Measurements from ENCODE around the gene ACOT7.

GRCh38 chr1:6410248-6410893 lies 16.8 kb upstream of the ACOT7 start:
- TF ChIP-seq SP1 (CRISPR knock-in tag; conservative IDR thresholded peaks at IDR 0.05) (no peak), CTCF (IDR thresholded peaks at IDR 0.05) (no peak)
